C4-2B (cell line): ENCODE measurements around the gene CAMTA1.

ENCODE experiments used
- CTCF ChIP-seq: fragments of 450-650 bp; conservative IDR thresholded peaks from 2 replicates; pipeline ENCODE4 v1.5.1; 2017; ENCODE audit warnings: mild to moderate bottlenecking
- ZFX ChIP-seq: fragments of 450-650 bp; IDR thresholded peaks from 2 replicates; pipeline ENCODE4 v1.6.1; 2017

- no peak for TF ChIP-seq CTCF
- no peak for TF ChIP-seq ZFX
Observed at GRCh38 chr1:6944434-6944833, 159.2 kb downstream of the CAMTA1 start.
